B cell (primary cell): ENCODE results near the gene HEBP2. TPM values are rescaled to one million over a fixed set of nuclear protein-coding genes. Genes with fewer than 3 reads are reported as not detected.
A peak's percentile ranks its signal among the peaks of the same experiment; 100 is the strongest.

Source experiments
- ATAC-seq: fragments of 200-7000 bp; cut with Tn5 transposase; one replicate; pipeline ENCODE4 v1.10.0; 2021; ENCODE audit warnings: low read depth, mild to moderate bottlenecking, moderate number of reproducible peaks, moderate library complexity
- CTCF ChIA-PET: fragments of 350-600 bp; sonication (Branson Sonifier 250); formaldehyde crosslinking; loops from one replicate; lab custom pipeline; 2021; ENCODE audit warnings: antibody characterized with exemption, inconsistent platforms; lab: Charles Lee
- POLR2A ChIA-PET: fragments of 350-600 bp; sonication (Branson Sonifier 250); formaldehyde crosslinking; loops from one replicate; lab custom pipeline; 2021; ENCODE audit warnings: antibody characterized with exemption; lab: Charles Lee
- DNase-seq: peaks from one replicate; pipeline ENCODE4 v3.0.0; 2013
- H2AFZ ChIP-seq: 2 replicates; pipeline ENCODE4 v1.6.1; 2012; ENCODE audit warnings: mild to moderate bottlenecking, low read depth, low read length; ENCODE audit not compliant: insufficient read depth, poor library complexity, severe bottlenecking
- H3K27ac ChIP-seq, 2 donors: 1 replicate in 1 of 2; 2 replicates in 1 of 2; pipeline ENCODE4 v1.5.1; 2012 to 2013; ENCODE audit warnings: low read length in 2 of 2, mild to moderate bottlenecking in 2 of 2, moderate library complexity in 1 of 2
- H3K27me3 ChIP-seq, 4 experiments: fragments of 200-600 bp in 1 of 4; sonication (generic) in 1 of 4; replicated peaks in 1 of 4; 1 replicate in 2 of 4; 2 replicates in 2 of 4; pipeline versions ENCODE4 v1.6.1 to v1.7.0; 2013 to 2016; ENCODE audit warnings: low read length in 3 of 4, mild to moderate bottlenecking in 2 of 4, mixed read lengths in 1 of 4, moderate library complexity in 1 of 4; ENCODE audit not compliant: insufficient read depth in 4 of 4, control insufficient read depth in 3 of 4; ENCODE audit errors: control extremely low read depth in 1 of 4
- H3K36me3 ChIP-seq, 2 experiments: replicated peaks in 1 of 2; 1 replicate in 1 of 2; 2 replicates in 1 of 2; pipeline versions ENCODE4 v1.6.1 to v1.7.1; 2013; ENCODE audit warnings: low read length in 1 of 2; ENCODE audit not compliant: insufficient read depth in 2 of 2, control insufficient read depth in 1 of 2; ENCODE audit errors: control extremely low read depth in 1 of 2, extremely low read depth in 1 of 2
- H3K4me1 ChIP-seq, 2 donors: fragments of 200-600 bp in 1 of 2; sonication (generic) in 1 of 2; 1 replicate in 1 of 2; 2 replicates in 1 of 2; pipeline versions ENCODE4 v1.5.1 to v1.6.1; 2013 to 2017; ENCODE audit warnings: low read length in 2 of 2; ENCODE audit not compliant: control insufficient read depth in 2 of 2, insufficient read depth in 2 of 2
- H3K4me2 ChIP-seq: replicated peaks from 2 replicates; pipeline ENCODE3; 2012; ENCODE audit warnings: mild to moderate bottlenecking, low read depth, low read length; ENCODE audit not compliant: poor library complexity, severe bottlenecking
- H3K4me3 ChIP-seq, 5 experiments: fragments of 200-600 bp in 1 of 5; sonication (generic) in 1 of 5; 1 replicate in 3 of 5; 2 replicates in 2 of 5; pipeline versions ENCODE4 v1.5.1 to v1.7.0; 2011 to 2016; ENCODE audit warnings: low read length in 4 of 5, mild to moderate bottlenecking in 4 of 5, low read depth in 2 of 5, control low read depth in 1 of 5, moderate library complexity in 1 of 5; ENCODE audit not compliant: insufficient read depth in 1 of 5; ENCODE audit errors: control extremely low read depth in 1 of 5, extremely low read depth in 1 of 5
- H3K79me2 ChIP-seq: fragments of 200-600 bp; sonication (generic); one replicate; pipeline ENCODE4 v1.6.0; 2016; ENCODE audit warnings: low read length; ENCODE audit not compliant: control insufficient read depth, insufficient read depth
- H3K9ac ChIP-seq: fragments of 200-600 bp; sonication (generic); 2 replicates; pipeline ENCODE4 v1.6.1; 2017; ENCODE audit warnings: mild to moderate bottlenecking, low read length, moderate library complexity
- H3K9me3 ChIP-seq, 3 donors: one replicate each; pipeline versions ENCODE4 v1.6.1 to v1.7.1; 2013; ENCODE audit warnings: low read length in 2 of 3; ENCODE audit not compliant: control insufficient read depth in 2 of 3, insufficient read depth in 1 of 3; ENCODE audit errors: control extremely low read depth in 1 of 3
- H4K20me1 ChIP-seq: 2 replicates; pipeline ENCODE4 v1.6.0; 2012; ENCODE audit warnings: mild to moderate bottlenecking, low read length; ENCODE audit not compliant: insufficient read depth, control insufficient read depth, poor library complexity, severe bottlenecking
- H3K27ac Mint-ChIP-seq: one replicate; pipeline ENCODE4 v1.8.0; 2021; ENCODE audit warnings: mixed read lengths
- H3K27me3 Mint-ChIP-seq: one replicate; pipeline ENCODE4 v1.8.0; 2021; ENCODE audit warnings: mixed read lengths
- H3K4me1 Mint-ChIP-seq: one replicate; pipeline ENCODE4 v1.8.0; 2021; ENCODE audit warnings: mixed read lengths
- H3K4me3 Mint-ChIP-seq: one replicate; pipeline ENCODE4 v1.8.0; 2021; ENCODE audit warnings: mixed read lengths
- H3K9me3 Mint-ChIP-seq: one replicate; pipeline ENCODE4 v1.8.0; 2022; ENCODE audit warnings: mixed read lengths; ENCODE audit not compliant: insufficient read depth
- EZH2 ChIP-seq: IDR thresholded peaks from 2 replicates; pipeline ENCODE4 v1.6.1; 2012; ENCODE audit warnings: borderline replicate concordance, low read depth, mild to moderate bottlenecking, moderate library complexity, low read length; ENCODE audit not compliant: insufficient read depth, poor library complexity, severe bottlenecking
- WGBS: methylation state at CpG from one replicate; pipeline ENCODE4 v1.1.5; 2013; ENCODE audit warnings: missing lambda C conversion rate; ENCODE audit not compliant: insufficient coverage; 5-methylcytosine and 5-hydroxymethylcytosine counted together
- intact Hi-C: fragments of 100-400 bp; cut with micrococcal nuclease; formaldehyde crosslinking; loops from one replicate; pipeline ENCODE4 v1.10.0; 2022
- polyA plus RNA-seq: library from polyadenylated mRNA; depleted of rRNA; stranded (reverse); fragments of >200 nt; gene quantifications from 2 replicates; pipeline ENCODE4 v1.2.3, GENCODE V29; 2012
- total RNA-seq, 2 donors: library from RNA; stranded (reverse); fragments of 120-200 nt in 1 of 2; gene quantifications; 1 replicate in 1 of 2; 2 replicates in 1 of 2; pipeline versions ENCODE4 v1.2.3 to v1.2.4, GENCODE V29; 2013 to 2022
- TF ChIP-seq, protein P1 (sequence below): fragments of 200-600 bp; IDR thresholded peaks from one replicate; pipeline ENCODE4 v1.8.0; 2022; ENCODE audit warnings: antibody characterized with exemption, mild to moderate bottlenecking

HEBP2 gene
- total and polyA plus RNA-seq, 2 donors (not counting 1 experiment from before 2014, with no cell fraction given): 12.4 to 35.1 TPM

DNA sequence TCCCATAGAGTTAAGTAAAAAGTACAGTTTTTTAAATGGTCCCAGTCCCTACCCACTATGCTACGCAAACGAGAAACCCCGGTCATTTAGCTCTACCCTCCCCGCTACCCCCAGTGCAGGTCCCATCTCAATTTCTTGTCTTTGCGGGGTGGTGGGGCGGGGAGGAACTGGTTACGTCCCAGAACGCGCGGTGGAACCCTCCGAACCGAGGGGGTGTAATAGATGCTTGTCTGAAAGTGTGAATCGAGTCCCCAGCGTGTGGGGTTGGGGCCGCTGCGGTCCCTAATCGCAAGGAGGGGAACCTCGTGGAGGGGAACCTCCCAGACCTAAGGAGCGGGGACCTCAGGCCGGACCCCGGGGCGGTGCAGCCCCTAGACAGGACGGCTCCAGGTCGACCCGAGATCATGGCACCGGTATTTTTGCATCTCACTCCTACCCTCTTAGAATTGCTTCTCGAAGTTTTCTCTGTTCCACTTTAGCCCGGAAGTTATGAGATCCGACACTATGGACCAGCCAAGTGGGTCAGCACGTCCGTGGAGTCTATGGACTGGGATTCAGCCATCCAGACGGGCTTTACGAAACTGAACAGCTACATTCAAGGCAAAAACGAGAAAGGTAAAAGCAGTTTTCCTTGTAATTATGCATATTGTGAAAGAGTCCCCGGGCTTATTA, 779 bp downstream of the HEBP2 start:
- Mint-ChIP-seq H3K27me3 (no peaks in the 10 kb centered on the region), H3K4me1 (peaks cover 23% of the 10 kb centered on the region), H3K4me3 (peak overlapping the region; percentile 89), H3K27ac (peak overlapping the region; percentile 94), H3K9me3 (no peaks in the 10 kb centered on the region)
- peak overlapping the region; percentile 94 for H3K9ac ChIP-seq
- H3K27ac ChIP-seq: peak overlapping the region; percentile 55 to 68
- POLR2A ChIA-PET: interaction anchor here (0.6 kb wide), 1 partner anchor 186 kb away, joined by 3 read pairs; no protein-coding TSS in a partner anchor
- no peaks in the 10 kb centered on the region for H3K9me3 ChIP-seq
- H3K27me3 ChIP-seq: no peaks in the 10 kb centered on the region
- H2AFZ ChIP-seq: peak overlapping the region; percentile 97
- peaks cover 9 to 34% of the 10 kb centered on the region in 2 experiments for H3K36me3 ChIP-seq
- CTCF ChIA-PET: interaction anchor here (0.6 to 4.1 kb wide), 13 partner anchors 10 to 361 kb away, joined by 3 to 39 read pairs (median 5); no protein-coding TSS in a partner anchor
- peak overlapping the region; percentile 99 for H3K4me2 ChIP-seq
- no peaks in the 10 kb centered on the region for H4K20me1 ChIP-seq
- H3K4me1 ChIP-seq: peaks cover 8 to 16% of the 10 kb centered on the region in 2 donors
- TF ChIP-seq EZH2: no peak
- TF ChIP-seq, protein P1, sequence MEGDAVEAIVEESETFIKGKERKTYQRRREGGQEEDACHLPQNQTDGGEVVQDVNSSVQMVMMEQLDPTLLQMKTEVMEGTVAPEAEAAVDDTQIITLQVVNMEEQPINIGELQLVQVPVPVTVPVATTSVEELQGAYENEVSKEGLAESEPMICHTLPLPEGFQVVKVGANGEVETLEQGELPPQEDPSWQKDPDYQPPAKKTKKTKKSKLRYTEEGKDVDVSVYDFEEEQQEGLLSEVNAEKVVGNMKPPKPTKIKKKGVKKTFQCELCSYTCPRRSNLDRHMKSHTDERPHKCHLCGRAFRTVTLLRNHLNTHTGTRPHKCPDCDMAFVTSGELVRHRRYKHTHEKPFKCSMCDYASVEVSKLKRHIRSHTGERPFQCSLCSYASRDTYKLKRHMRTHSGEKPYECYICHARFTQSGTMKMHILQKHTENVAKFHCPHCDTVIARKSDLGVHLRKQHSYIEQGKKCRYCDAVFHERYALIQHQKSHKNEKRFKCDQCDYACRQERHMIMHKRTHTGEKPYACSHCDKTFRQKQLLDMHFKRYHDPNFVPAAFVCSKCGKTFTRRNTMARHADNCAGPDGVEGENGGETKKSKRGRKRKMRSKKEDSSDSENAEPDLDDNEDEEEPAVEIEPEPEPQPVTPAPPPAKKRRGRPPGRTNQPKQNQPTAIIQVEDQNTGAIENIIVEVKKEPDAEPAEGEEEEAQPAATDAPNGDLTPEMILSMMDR: no peak
- intact Hi-C loops: loop anchor here (1.0 to 10.0 kb wide), 8 partner anchors 116 to 1300 kb away; partner anchors contain the start of genes ABRACL, CCDC28A and PERP
- peak overlapping the region; percentile 65 to 95 (median 93) for H3K4me3 ChIP-seq
- no peaks in the 10 kb centered on the region for H3K79me2 ChIP-seq
- peak; percentile 60 for DNase-seq
- ATAC-seq: peak; percentile 8
- 5% methylated on average over 23 of the region's 35 CpGs for WGBS
